Suppressor macrophage (primary cell): ENCODE measurements around the gene SMAD3.
A peak's percentile ranks its signal among the peaks of the same experiment; 100 is the strongest.
"Not testable (repeated sequence)": the region's sequence is repeated elsewhere in the genome, so short reads cannot be mapped to it uniquely, and the experiment has no call there.

Source experiments
- DNase-seq, 4 experiments: peaks; one replicate each; pipeline ENCODE4 v3.0.0-alpha.2; 2020 to 2022

SMAD3 gene

GRCh38 chr15:67063689-67064606 lies 1.5 kb upstream of the SMAD3 start:
- no peak for DNase-seq

- DNase-seq = peak in 1 of 4 experiments; percentile 35
Observed at GRCh38 chr15:67064607-67065530, 533 bp upstream of the SMAD3 start.

GRCh38 chr15:67066041-67066958 lies 898 bp downstream of the SMAD3 start:
- DNase-seq = peak in 1 of 4 experiments; percentile 34

- no peak for DNase-seq
Observed at GRCh38 chr15:67066959-67067853, 1.8 kb downstream of the SMAD3 start.

GRCh38 chr15:67067930-67068551 lies 2.6 kb downstream of the SMAD3 start:
- DNase-seq = no peak

GRCh38 chr15:67068710-67069400 lies 3.5 kb downstream of the SMAD3 start:
- peak in 1 of 4 experiments; percentile 33 for DNase-seq

- DNase-seq = no peak
Observed at GRCh38 chr15:67070150-67070549, 4.7 kb downstream of the SMAD3 start.

GRCh38 chr15:67070892-67071664 lies 5.7 kb downstream of the SMAD3 start:
- DNase-seq = no peak

- no peak for DNase-seq
Observed at GRCh38 chr15:67072442-67072841, 7.0 kb downstream of the SMAD3 start.

- DNase-seq = no peak
Observed at GRCh38 chr15:67072958-67073357, 7.6 kb downstream of the SMAD3 start.

- DNase-seq = peak in 1 of 4 experiments; percentile 8
Observed at GRCh38 chr15:67074886-67075229, 9.5 kb downstream of the SMAD3 start.

GRCh38 chr15:67075555-67076135 lies 10.2 kb downstream of the SMAD3 start:
- not testable (repeated sequence) for DNase-seq

GRCh38 chr15:67076147-67076843 lies 10.9 kb downstream of the SMAD3 start:
- DNase-seq = peak; percentile 40 to 72 (median 68)

- peak in 2 of 4 experiments; percentile 27 to 29 for DNase-seq
Observed at GRCh38 chr15:67077641-67078215, 12.3 kb downstream of the SMAD3 start.

GRCh38 chr15:67079361-67079760 lies 14.0 kb downstream of the SMAD3 start:
- DNase-seq = peak in 1 of 4 experiments; percentile 33

GRCh38 chr15:67080118-67080899 lies 14.9 kb downstream of the SMAD3 start:
- no peak for DNase-seq

- DNase-seq = peak; percentile 92 to 98 (median 94)
Observed at GRCh38 chr15:67080900-67081431, 15.6 kb downstream of the SMAD3 start.
